Fibroblast of lung (primary cell): ENCODE measurements around the gene MUC3A.

ENCODE experiments used
- CTCF ChIP-seq, 2 donors: IDR thresholded peaks in 1 of 2; conservative IDR thresholded peaks in 1 of 2; 1 replicate in 1 of 2; 2 replicates in 1 of 2; pipeline ENCODE4 v1.5.1; 2011 to 2012; ENCODE audit warnings: low read length in 2 of 2, control low read depth in 1 of 2, inconsistent platforms in 1 of 2, low read depth in 1 of 2, mild to moderate bottlenecking in 1 of 2
- EZH2 ChIP-seq: IDR thresholded peaks from 2 replicates; pipeline ENCODE4 v1.5.1; 2012; ENCODE audit warnings: low read length, control low read depth, mild to moderate bottlenecking; ENCODE audit errors: missing control alignments

GRCh38 chr7:100908512-100908911 is 40.8 kb upstream of the MUC3A start:
- no peak for TF ChIP-seq CTCF (conservative IDR thresholded peaks at IDR 0.05 in 1 of 2, IDR thresholded peaks at IDR 0.05 in 1 of 2; ENCODE audit: low read depth in 1 of 2, low read length in 2 of 2)
- TF ChIP-seq EZH2 = no peak
